Left lobe of liver (tissue), 2 donors: ENCODE measurements around the gene ALG9. TPM values are rescaled to one million over a fixed set of nuclear protein-coding genes. Genes with fewer than 3 reads are reported as not detected.
"Not testable (repeated sequence)": the region's sequence is repeated elsewhere in the genome, so short reads cannot be mapped to it uniquely, and the experiment has no call there.

ENCODE experiments used
- ATAC-seq: fragments of 200-7000 bp; cut with Tn5 transposase; one replicate; pipeline ENCODE4 v1.9.1; 2020; ENCODE audit warnings: mild to moderate bottlenecking, moderate library complexity
- DNase-seq: peaks from one replicate; pipeline ENCODE4 v3.0.0-alpha.2; 2020; ENCODE audit warnings: low spot score
- total RNA-seq: library from RNA; stranded (reverse); gene quantifications from one replicate; pipeline ENCODE4 v1.2.1, GENCODE V29; 2021
- donor health status: DM: no; HTN: no; CAD: no; lungs with moderate emphysema.
- donor health status: DM: no; HTN: yes; CAD: no.

ALG9 gene
- total RNA-seq, result 15.0 TPM

- peak; percentile 90 for ATAC-seq
- DNase-seq, result peak; percentile 89
These were observed at the start of gene ALG9 for GRCh38 chr11:111870886-111871692. TSS of gene ALG9 (minus strand) at chr11:111871581. CDS start at chr11:111871482, 99 bp downstream.

- DNase-seq, result no peak
- ATAC-seq, result no peak
These were observed 49.5 kb upstream of the ALG9 start for GRCh38 chr11:111920908-111921307.

- peak; percentile 91 for DNase-seq
- peak; percentile 89 for ATAC-seq
These were observed 47.2 kb upstream of the ALG9 start, which contains the start of gene C11orf52 for GRCh38 chr11:111918390-111919256. TSS of gene C11orf52 (plus strand) at chr11:111918913. CDS start at chr11:111918973, 60 bp downstream.

GRCh38 chr11:111917788-111918187 is 46.4 kb upstream of the ALG9 start:
- DNase-seq, result no peak
- no peak for ATAC-seq

- no peak for DNase-seq
- no peak for ATAC-seq
These were observed 45.9 kb upstream of the ALG9 start for GRCh38 chr11:111917312-111917711.

- DNase-seq (no peak), ATAC-seq (no peak)
These were observed 45.4 kb upstream of the ALG9 start for GRCh38 chr11:111916768-111917167.

GRCh38 chr11:111913997-111914396 is 42.6 kb upstream of the ALG9 start:
- DNase-seq, result no peak
- no peak for ATAC-seq

GRCh38 chr11:111913031-111913861 is 41.9 kb upstream of the ALG9 start:
- DNase-seq (no peak), ATAC-seq (no peak)

GRCh38 chr11:111912535-111912934 is 41.2 kb upstream of the ALG9 start, which contains the start of gene HSPB2:
TSS of gene HSPB2 (plus strand) at chr11:111912734. CDS start at chr11:111912830, 96 bp downstream.
- no peak for ATAC-seq
- DNase-seq, result no peak

- ATAC-seq, result peak; percentile 74
- peak; percentile 57 for DNase-seq
These were observed 40.4 kb upstream of the ALG9 start, which contains the start of gene CRYAB for GRCh38 chr11:111911563-111912401. TSS of gene CRYAB (minus strand) at chr11:111911770. CDS start at chr11:111911724, 46 bp downstream.

GRCh38 chr11:111910676-111911562 is 39.5 kb upstream of the ALG9 start:
- ATAC-seq (no peak), DNase-seq (no peak)

GRCh38 chr11:111909378-111909777 is 38.0 kb upstream of the ALG9 start:
- DNase-seq (no peak), ATAC-seq (no peak)

- ATAC-seq (no peak), DNase-seq (no peak)
These were observed 37.4 kb upstream of the ALG9 start for GRCh38 chr11:111908639-111909305.

GRCh38 chr11:111906680-111907079 is 35.3 kb upstream of the ALG9 start:
- no peak for DNase-seq
- ATAC-seq, result no peak

GRCh38 chr11:111905411-111905810 is 34.0 kb upstream of the ALG9 start:
- ATAC-seq, result no peak

GRCh38 chr11:111886844-111887243 is 15.5 kb upstream of the ALG9 start:
- DNase-seq (no peak), ATAC-seq (no peak)

More at GRCh38 chr11:111905411-111905810, 34.0 kb upstream of the ALG9 start:
- no peak for DNase-seq

- ATAC-seq, result no peak
- no peak for DNase-seq
These were observed 14.7 kb upstream of the ALG9 start for GRCh38 chr11:111886032-111886431.

GRCh38 chr11:111885053-111885452 is 13.7 kb upstream of the ALG9 start:
- DNase-seq, ATAC-seq: not testable (repeated sequence)
